ENCODE results near the gene RHO.
"Not testable (repeated sequence)": the region's sequence is repeated elsewhere in the genome, so short reads cannot be mapped to it uniquely, and the experiment has no call there.

DNA sequence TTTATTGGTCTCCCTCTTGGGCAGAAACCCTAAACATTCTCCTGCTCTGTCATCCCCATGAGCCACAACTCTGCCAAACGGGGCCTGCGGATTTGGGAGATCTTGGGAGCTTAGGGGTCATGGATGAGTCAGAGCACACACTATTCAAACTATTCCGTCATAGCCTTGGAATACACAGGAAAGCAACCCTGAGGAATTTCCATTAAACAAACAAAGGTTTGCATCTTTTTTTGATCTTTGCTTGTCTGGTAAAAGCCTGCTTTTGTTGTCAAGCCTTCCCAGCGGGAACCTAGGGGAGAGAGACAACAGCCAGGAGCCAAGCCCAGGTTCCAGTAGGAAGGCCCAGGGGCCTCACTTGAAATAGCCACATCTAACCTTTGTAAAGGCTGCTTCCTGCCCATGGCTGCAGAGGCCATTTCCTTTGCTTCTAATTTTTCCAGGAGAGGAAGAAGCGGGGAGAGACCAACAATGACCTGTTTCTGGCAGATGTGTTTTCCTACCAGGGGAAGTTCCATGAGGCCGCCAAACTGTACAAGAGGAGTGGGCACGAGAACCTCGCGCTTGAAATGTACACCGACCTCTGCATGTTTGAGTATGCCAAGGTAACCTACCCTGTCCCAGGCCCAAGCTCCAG lies 33.3 kb upstream of the RHO start:
- TF ChIP-seq CTCF (IDR thresholded peaks at IDR 0.05 in 4 of 5, conservative IDR thresholded peaks at IDR 0.05 in 1 of 5); POLR2A (IDR thresholded peaks at IDR 0.05): not testable (repeated sequence)
